PC-3 (cell line): ENCODE results near the gene LRRN4CL.

Source experiments
- CTCF ChIP-seq: fragments of 300-600 bp; sonication (generic); conservative IDR thresholded peaks from 2 replicates; pipeline ENCODE4 v1.5.1; 2017; ENCODE audit warnings: antibody characterized with exemption, low read depth, mild to moderate bottlenecking, low read length
- EZH2 ChIP-seq: fragments of 300-600 bp; sonication (generic); IDR thresholded peaks from one replicate; pipeline ENCODE4 v1.6.1; 2017; ENCODE audit warnings: antibody characterized with exemption, mild to moderate bottlenecking, low read length; ENCODE audit not compliant: unreplicated experiment

GRCh38 chr11:62726156-62726914 lies 37.0 kb upstream of the LRRN4CL start:
- no peak for TF ChIP-seq CTCF
- no peak for TF ChIP-seq EZH2
